Head of caudate nucleus (tissue), 42 donors: ENCODE data around the gene GIGYF2.

Experiments
- DNase-seq, 42 donors: peaks; one replicate each; pipeline versions ENCODE4 v3.0.0 to v3.0.0-alpha.2; 2020 to 2021; ENCODE audit warnings: mixed read lengths in 7 of 42
- intact Hi-C: fragments of 100-400 bp; cut with DNase I; formaldehyde crosslinking; loops from one replicate; pipeline ENCODE4 v1.15.0; 2022

GIGYF2 gene

DNA sequence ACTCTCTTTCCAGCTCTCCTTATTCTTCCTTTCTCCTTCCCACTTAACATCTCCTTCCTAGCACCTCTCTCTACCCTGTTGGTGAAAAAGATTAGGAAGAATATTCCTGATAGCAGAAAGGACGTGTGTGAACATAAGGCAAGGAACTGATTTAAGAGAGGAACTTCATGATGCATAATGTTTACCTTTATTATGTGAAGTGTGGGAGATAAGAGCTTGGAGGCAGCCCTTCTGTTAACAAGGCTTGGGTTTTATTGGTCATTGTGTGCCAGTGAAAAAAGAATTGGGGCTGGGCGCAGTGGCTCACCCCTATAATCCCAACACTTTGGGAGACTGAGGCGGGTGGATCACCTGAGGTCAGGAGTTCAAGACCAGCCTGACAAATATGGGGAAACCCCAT is 44.8 kb downstream of the GIGYF2 start:
- no peak for DNase-seq
- intact Hi-C loops = no loop called here

DNA sequence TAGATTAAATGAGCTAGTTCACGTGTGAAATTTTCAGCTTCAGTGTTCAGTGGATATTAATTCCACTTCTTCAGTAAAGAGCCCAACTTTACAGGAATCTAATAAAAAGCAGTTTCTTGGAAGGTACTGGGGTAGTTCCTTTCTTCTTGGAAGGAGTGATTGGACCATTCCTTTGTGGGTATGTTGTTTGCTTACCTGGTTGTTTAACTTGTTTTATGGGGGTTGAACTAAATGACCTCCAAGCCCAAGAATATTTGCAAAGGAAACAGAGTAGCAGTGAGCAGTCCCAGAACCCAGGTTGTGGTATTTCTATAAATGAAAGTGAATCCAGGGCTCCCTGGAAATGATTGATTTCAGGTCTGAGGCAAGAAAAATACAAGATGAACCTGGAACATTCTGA is 47.8 kb downstream of the GIGYF2 start:
- DNase-seq = no peak
- intact Hi-C loops = no loop called here

GRCh38 chr2:232748038-232748437 is 50.9 kb downstream of the GIGYF2 start:
- no peak for DNase-seq
- intact Hi-C loops = no loop called here

DNA sequence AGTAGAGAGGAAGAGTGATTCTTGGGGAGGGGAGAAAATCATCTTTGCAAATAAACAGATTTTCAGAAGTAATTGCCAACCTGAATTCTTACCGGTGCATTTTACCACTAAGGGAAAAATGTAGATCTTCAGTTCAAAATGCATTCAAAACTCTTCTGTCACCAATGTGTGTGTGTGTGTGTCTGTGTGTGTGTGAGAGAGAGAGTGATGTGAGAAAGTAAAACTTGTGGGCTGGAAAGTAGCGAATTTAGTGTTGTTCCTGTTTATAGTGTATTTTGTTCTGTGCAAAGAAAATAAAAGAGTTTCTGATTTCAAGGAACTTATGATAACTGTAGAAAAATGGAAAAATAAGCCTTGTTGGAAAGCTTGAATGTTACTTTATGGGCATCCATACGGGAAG is 52.2 kb downstream of the GIGYF2 start:
- intact Hi-C loops = no loop called here
- no peak for DNase-seq

DNA sequence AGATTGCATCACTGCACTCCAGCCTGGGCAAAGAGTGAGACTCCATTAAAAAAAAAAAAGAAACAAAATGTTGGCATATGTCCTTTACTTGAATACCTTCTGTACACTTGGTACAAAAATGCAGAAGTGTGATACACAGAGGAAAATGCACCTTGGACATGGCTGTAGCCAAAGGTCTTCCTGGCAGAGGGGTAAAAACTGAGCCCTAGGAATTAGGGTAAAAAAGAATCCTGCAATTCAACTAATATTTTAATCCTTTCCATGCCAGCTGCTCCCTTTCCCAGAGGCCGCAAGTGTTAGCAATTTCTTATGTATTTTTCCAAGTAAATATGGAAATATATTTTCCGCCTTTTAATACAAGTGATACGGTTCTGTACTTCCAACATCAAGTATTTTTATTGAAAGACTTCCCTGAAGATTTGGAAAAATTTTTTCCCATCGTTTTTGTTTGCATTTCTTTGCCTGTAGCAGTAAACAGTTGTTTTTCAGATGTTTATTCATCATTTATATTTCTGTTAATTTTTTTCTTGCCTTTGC is 53.1 kb downstream of the GIGYF2 start:
- intact Hi-C loops = no loop called here
- DNase-seq = no peak

DNA sequence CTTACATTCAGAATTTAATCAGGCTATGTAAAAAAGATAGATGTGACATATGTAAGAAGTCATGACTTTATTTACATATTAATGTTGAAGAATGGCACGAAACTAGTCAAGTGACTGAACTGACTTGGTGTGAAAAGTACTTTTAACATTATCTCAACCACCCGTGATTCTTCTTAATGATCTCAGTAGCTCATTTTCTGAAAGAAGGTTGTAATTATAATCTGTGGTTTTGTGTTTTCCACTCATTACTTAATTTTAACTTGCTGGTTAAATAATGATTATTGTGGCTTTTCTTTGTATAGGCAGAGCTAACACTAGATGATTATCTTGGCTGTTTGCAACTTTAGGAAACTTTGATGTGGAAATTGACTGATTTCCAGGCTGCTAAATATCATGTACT is 60.8 kb downstream of the GIGYF2 start:
- no peak for DNase-seq
- intact Hi-C loops = no loop called here

GRCh38 chr2:232761301-232761907 is 64.3 kb downstream of the GIGYF2 start:
- DNase-seq = peak in 21 of 42 donors; percentile 10 to 64 (median 32)
- intact Hi-C loops = no loop called here

GRCh38 chr2:232767866-232768265 is 70.7 kb downstream of the GIGYF2 start:
- intact Hi-C loops = no loop called here
- no peak for DNase-seq

- no peak for DNase-seq
- intact Hi-C loops = no loop called here
Measured at GRCh38 chr2:232770207-232770606, 73.1 kb downstream of the GIGYF2 start.

DNA sequence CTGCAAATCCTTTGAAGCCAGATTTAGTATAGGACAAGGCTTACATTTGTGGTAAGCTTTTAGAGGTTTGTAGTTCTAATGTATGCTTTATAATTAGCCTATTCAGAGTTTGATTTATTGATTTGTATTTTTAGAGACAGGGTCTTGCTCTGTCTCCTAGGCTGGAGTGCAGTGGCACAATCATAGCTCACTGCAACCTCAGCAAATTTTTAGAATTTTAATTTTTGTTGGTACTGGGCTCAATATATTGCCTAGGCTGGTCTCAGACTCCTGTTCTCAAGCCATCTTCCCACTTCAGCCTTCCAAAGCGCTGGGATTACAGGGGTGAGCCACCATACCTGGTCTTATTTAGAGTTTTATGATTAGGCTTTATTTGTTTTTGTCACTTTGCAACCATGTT is 74.7 kb downstream of the GIGYF2 start:
- intact Hi-C loops = no loop called here
- no peak for DNase-seq

GRCh38 chr2:232772531-232772930 is 75.4 kb downstream of the GIGYF2 start:
- DNase-seq = no peak
- intact Hi-C loops = no loop called here

DNA sequence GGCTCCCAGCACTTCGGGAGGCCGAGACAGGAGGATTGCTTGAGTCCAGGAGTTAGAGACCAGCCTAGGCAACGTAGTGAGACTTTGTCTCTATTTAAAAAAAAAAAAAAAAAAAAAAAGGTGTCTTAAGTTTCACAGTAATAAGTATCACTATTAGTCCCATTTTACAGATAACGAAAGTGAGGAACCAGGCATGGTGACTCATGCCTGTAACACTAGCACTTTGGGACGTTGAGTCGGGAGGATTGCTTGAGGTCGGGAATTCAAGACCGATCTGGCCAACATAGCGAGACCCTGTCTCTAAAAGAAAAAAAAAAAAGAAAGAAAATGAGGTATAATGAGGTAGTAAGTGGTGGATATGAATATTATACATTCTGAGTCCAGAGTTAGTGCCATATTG is 76.7 kb downstream of the GIGYF2 start:
- intact Hi-C loops = no loop called here
- DNase-seq = no peak

GRCh38 chr2:232776435-232776834 is 79.3 kb downstream of the GIGYF2 start, which contains the start of gene KCNJ13:
Gene KCNJ13, minus strand, starts transcription at chr2:232776565. Its CDS starts 5,203 bp downstream, at chr2:232771362.
- intact Hi-C loops = no loop called here
- no peak for DNase-seq

- no peak for DNase-seq
- intact Hi-C loops = no loop called here
Measured at GRCh38 chr2:232777276-232777675, 80.1 kb downstream of the GIGYF2 start.

DNA sequence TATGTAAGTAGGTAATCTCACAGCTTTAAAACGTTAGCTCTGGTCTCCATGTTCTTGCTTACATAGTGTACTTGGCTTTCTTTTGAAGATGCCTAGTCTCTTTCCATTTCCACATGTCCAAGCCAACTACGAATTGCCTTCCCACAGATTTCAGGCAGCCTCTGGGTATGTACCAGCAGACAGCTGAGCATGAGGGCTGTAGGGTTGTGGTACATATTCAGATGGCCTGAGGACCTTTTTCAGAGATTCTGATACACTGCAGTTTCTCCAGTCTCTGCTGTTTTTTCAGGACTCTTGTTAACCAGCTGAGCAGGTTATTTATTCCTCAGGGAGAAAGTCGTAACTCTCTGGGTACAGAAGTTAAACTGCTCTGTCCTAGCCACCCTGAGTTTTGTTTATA is 82.3 kb downstream of the GIGYF2 start:
- intact Hi-C loops = no loop called here
- DNase-seq = no peak

DNA sequence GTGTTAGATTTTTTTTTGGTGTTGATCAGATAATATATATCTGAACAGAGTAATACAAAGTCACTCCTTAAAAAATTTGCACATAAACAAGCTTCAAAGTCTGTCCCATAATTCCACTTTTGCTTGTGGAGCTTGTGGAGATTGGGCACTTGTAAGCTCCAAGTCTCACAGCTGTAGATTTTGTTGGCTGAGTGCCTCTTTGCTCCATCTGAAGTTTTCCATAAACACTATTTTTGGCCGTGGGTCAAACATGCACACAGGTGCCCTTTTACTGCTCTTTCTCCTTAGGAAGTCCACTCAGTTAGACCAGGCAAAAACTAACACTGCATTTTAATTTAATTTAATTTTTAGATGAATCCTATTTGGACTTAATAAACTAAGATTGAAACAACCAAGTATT is 82.8 kb downstream of the GIGYF2 start:
- intact Hi-C loops = no loop called here
- no peak for DNase-seq

GRCh38 chr2:232781765-232782164 is 84.6 kb downstream of the GIGYF2 start:
- DNase-seq = no peak
- intact Hi-C loops = no loop called here

GRCh38 chr2:232783278-232783677 is 86.1 kb downstream of the GIGYF2 start:
- DNase-seq = no peak
- intact Hi-C loops = no loop called here

- no peak for DNase-seq
- intact Hi-C loops = no loop called here
Measured at GRCh38 chr2:232787806-232788205, 90.7 kb downstream of the GIGYF2 start.

DNA sequence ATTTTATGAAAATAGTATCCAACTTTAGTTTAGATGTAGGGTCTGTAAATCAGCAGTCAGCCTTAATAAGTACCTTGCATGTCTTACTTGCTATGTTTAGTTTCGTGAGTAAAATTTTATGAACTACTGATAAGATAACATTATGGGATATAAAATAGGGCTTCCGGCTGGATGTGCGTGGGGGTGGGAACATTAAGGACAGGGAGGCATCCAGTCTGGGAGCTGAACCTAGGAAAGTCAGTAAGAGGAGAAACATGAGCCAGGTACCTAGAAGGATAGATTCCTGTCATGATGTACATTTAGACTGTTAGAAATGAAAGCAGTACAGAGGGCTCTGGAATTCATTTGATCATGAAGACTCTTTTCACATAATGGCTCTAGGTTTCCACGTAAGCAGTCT is 92.0 kb downstream of the GIGYF2 start:
- intact Hi-C loops = no loop called here
- DNase-seq = no peak

GRCh38 chr2:232791518-232791917 is 94.4 kb downstream of the GIGYF2 start:
- DNase-seq = no peak
- intact Hi-C loops = no loop called here

- no peak for DNase-seq
- intact Hi-C loops = no loop called here
Measured at GRCh38 chr2:232793271-232793670, 96.1 kb downstream of the GIGYF2 start.
